MCF 10A (cell line): ENCODE data around the gene GPX3. TPM values are rescaled to one million over a fixed set of nuclear protein-coding genes. Genes with fewer than 3 reads are reported as not detected.
A peak's percentile ranks its signal among the peaks of the same experiment; 100 is the strongest.

Source experiments
- BruUV-seq: library from RNA; stranded (reverse); fragments of 400-500 nt; replicated peaks from 2 replicates; lab custom pipeline; 2021; lab: Mats Ljungman, UMichigan
- CTCF ChIA-PET: fragments of 300-600 bp; sonication (Branson Sonifier 250); formaldehyde crosslinking; extraction: SDS; loops from one replicate; lab custom pipeline; 2021; ENCODE audit warnings: antibody characterized with exemption, inconsistent platforms; lab: Yijun Ruan, JAX
- POLR2A ChIA-PET: fragments of 300-600, 350-650 bp; sonication (Branson Sonifier 250); formaldehyde crosslinking; extraction: SDS; loops from one replicate; lab custom pipeline; 2020; ENCODE audit warnings: antibody characterized with exemption, inconsistent platforms; lab: Yijun Ruan, JAX
- DNase-seq: peaks from one replicate; pipeline ENCODE4 v3.0.0-alpha.2; 2018; ENCODE audit not compliant: unreplicated experiment
- H3K27ac Mint-ChIP-seq: one replicate; pipeline ENCODE4 v1.8.0; 2022; ENCODE audit warnings: mild to moderate bottlenecking, low read depth, mixed read lengths; ENCODE audit not compliant: unreplicated experiment
- H3K27me3 Mint-ChIP-seq: one replicate; pipeline ENCODE4 v1.8.0; 2022; ENCODE audit warnings: mixed read lengths; ENCODE audit not compliant: insufficient read depth, unreplicated experiment
- H3K36me3 Mint-ChIP-seq: one replicate; pipeline ENCODE4 v1.8.0; 2022; ENCODE audit warnings: mild to moderate bottlenecking, moderate library complexity, mixed read lengths; ENCODE audit not compliant: insufficient read depth, unreplicated experiment
- H3K4me1 Mint-ChIP-seq: one replicate; pipeline ENCODE4 v1.8.0; 2022; ENCODE audit warnings: mixed read lengths; ENCODE audit not compliant: insufficient read depth, unreplicated experiment
- H3K4me3 Mint-ChIP-seq: one replicate; pipeline ENCODE4 v1.8.0; 2022; ENCODE audit warnings: mild to moderate bottlenecking, moderate library complexity, mixed read lengths; ENCODE audit not compliant: unreplicated experiment
- H3K9me3 Mint-ChIP-seq: one replicate; pipeline ENCODE4 v1.8.0; 2022; ENCODE audit warnings: mixed read lengths; ENCODE audit not compliant: unreplicated experiment
- CTCF ChIP-seq: fragments of 200-600 bp; IDR thresholded peaks from one replicate; pipeline ENCODE4 v1.8.0; 2022; ENCODE audit warnings: antibody characterized with exemption, mild to moderate bottlenecking; ENCODE audit not compliant: unreplicated experiment
- intact Hi-C: fragments of 100-400 bp; cut with micrococcal nuclease; formaldehyde crosslinking; loops from 2 replicates; pipeline ENCODE4 v1.14.1; 2022
- total RNA-seq: library from RNA; stranded (reverse); gene quantifications from 2 replicates; pipeline ENCODE4 v1.2.3, GENCODE V29; 2022

GPX3 gene
- total RNA-seq, 1 experiment from 2014 or later: not detected

GRCh38 chr5:151064916-151065499 lies 44.6 kb downstream of the GPX3 start:
- H3K27me3 Mint-ChIP-seq: no peaks in the 10 kb centered on the region
- TF ChIP-seq CTCF: no peak
- ChIA-PET POLR2A (interaction anchor here (0.6 to 1.5 kb wide), 3 partner anchors 21 to 148 kb away, joined by 3 to 6 read pairs (median 3); no protein-coding TSS in a partner anchor), CTCF (interaction anchor here (0.6 to 40.7 kb wide), 6 partner anchors 10 to 100 kb away, joined by 3 to 1587 read pairs (median 6); no protein-coding TSS in a partner anchor)
- no TSS peak for BruUV-seq
- H3K27ac Mint-ChIP-seq: peak overlapping the region; percentile 69
- peaks cover 28% of the 10 kb centered on the region for H3K4me1 Mint-ChIP-seq
- intact Hi-C loops: no loop called here
- no peaks in the 10 kb centered on the region for H3K9me3 Mint-ChIP-seq
- DNase-seq: no peak
- no peak overlapping the region for H3K4me3 Mint-ChIP-seq
- H3K36me3 Mint-ChIP-seq: peaks cover 70% of the 10 kb centered on the region

- BruUV-seq: no TSS peak
- H3K9me3 Mint-ChIP-seq: no peaks in the 10 kb centered on the region
- H3K27me3 Mint-ChIP-seq: no peaks in the 10 kb centered on the region
- no peak for DNase-seq
- H3K4me1 Mint-ChIP-seq: peaks cover 28% of the 10 kb centered on the region
- POLR2A ChIA-PET: interaction anchor here (0.6 to 1.5 kb wide), 4 partner anchors 15 to 148 kb away, joined by 3 to 6 read pairs (median 3); partner anchors contain the start of gene TNIP1
- H3K36me3 Mint-ChIP-seq: peaks cover 70% of the 10 kb centered on the region
- peak overlapping the region; percentile 69 for H3K27ac Mint-ChIP-seq
- CTCF ChIA-PET: interaction anchor here (0.6 to 40.7 kb wide), 5 partner anchors 11 to 571 kb away, joined by 3 to 1587 read pairs (median 7); no protein-coding TSS in a partner anchor
- no peak overlapping the region for H3K4me3 Mint-ChIP-seq
- intact Hi-C loops: no loop called here
- no peak for TF ChIP-seq CTCF
These were observed 45.2 kb downstream of the GPX3 start for GRCh38 chr5:151065609-151066008.

- POLR2A ChIA-PET: interaction anchor here (1.2 kb wide), 1 partner anchor 14 kb away, joined by 3 read pairs; the partner anchor contains the start of gene TNIP1
- BruUV-seq: no TSS peak
- CTCF ChIA-PET: interaction anchor here (0.6 to 40.7 kb wide), 4 partner anchors 12 to 98 kb away, joined by 3 to 1587 read pairs (median 170); no protein-coding TSS in a partner anchor
- intact Hi-C loops: no loop called here
- H3K36me3 Mint-ChIP-seq: peaks cover 70% of the 10 kb centered on the region
- no peaks in the 10 kb centered on the region for H3K27me3 Mint-ChIP-seq
- no peak overlapping the region for H3K4me3 Mint-ChIP-seq
- peaks cover 35% of the 10 kb centered on the region for H3K4me1 Mint-ChIP-seq
- no peak for TF ChIP-seq CTCF
- no peaks in the 10 kb centered on the region for H3K9me3 Mint-ChIP-seq
- DNase-seq: no peak
- H3K27ac Mint-ChIP-seq: no peak overlapping the region
These were observed 46.5 kb downstream of the GPX3 start for GRCh38 chr5:151066920-151067319.

GRCh38 chr5:151067632-151068432 lies 47.4 kb downstream of the GPX3 start:
- ChIA-PET POLR2A (interaction anchor here (1.0 to 6.0 kb wide), 2 partner anchors 14 to 24 kb away, joined by 3 to 57 read pairs; partner anchors contain the start of gene TNIP1), CTCF (interaction anchor here (0.5 to 40.7 kb wide), 4 partner anchors 18 to 465 kb away, joined by 3 to 1587 read pairs (median 168); no protein-coding TSS in a partner anchor)
- intact Hi-C loops: no loop called here
- BruUV-seq: no TSS peak
- no peaks in the 10 kb centered on the region for H3K27me3 Mint-ChIP-seq
- H3K4me3 Mint-ChIP-seq: no peak overlapping the region
- H3K4me1 Mint-ChIP-seq: peaks cover 44% of the 10 kb centered on the region
- H3K27ac Mint-ChIP-seq: peak overlapping the region; percentile 46
- H3K9me3 Mint-ChIP-seq: no peaks in the 10 kb centered on the region
- DNase-seq: no peak
- peaks cover 67% of the 10 kb centered on the region for H3K36me3 Mint-ChIP-seq
- TF ChIP-seq CTCF: no peak
